ENCODE results near the gene RBMS3. TPM values are rescaled to one million over a fixed set of nuclear protein-coding genes. Genes with fewer than 3 reads are reported as not detected.

Gene RBMS3
- total and polyA plus RNA-seq, 2 of the 8 experiments (the other 6 are each of a cell fraction or from before 2014, with no cell fraction given), result 3.7 to 6.9 TPM

- POLR2A ChIA-PET (ENCODE audit: partially characterized antibody), result no interaction called here
- Histone ChIP-seq H2BK120ac (replicated peaks; ENCODE audit: low read depth, low read length) (no peak overlapping the region), H3K18ac (ENCODE audit: extremely low read depth, low read length) (no peak overlapping the region), H3K27me3 (replicated peaks in 1 of 4; ENCODE audit: control insufficient read depth in 3 of 4, extremely low read depth in 1 of 4, insufficient read depth in 3 of 4, low read length in 3 of 4) (no peaks in the 10 kb centered on the region), H3K79me1 (ENCODE audit: low read depth, low read length) (no peaks in the 10 kb centered on the region), H4K91ac (replicated peaks; ENCODE audit: insufficient read length, low read length) (no peak overlapping the region), H3K4ac (replicated peaks; ENCODE audit: insufficient read length, low read depth, low read length) (no peak overlapping the region), H3K14ac (ENCODE audit: insufficient read length) (no peak overlapping the region), H4K20me1 (replicated peaks in 1 of 2; ENCODE audit: control insufficient read depth in 1 of 2, insufficient read depth in 2 of 2, low read length in 2 of 2) (no peaks in the 10 kb centered on the region), H2BK5ac (ENCODE audit: low read depth, low read length) (no peak overlapping the region), H4K5ac (ENCODE audit: insufficient read length, low read depth, low read length) (no peak overlapping the region), H3K27ac (ENCODE audit: low read depth, low read length) (no peak overlapping the region), H2BK20ac (ENCODE audit: low read length) (no peak overlapping the region), H3K79me2 (ENCODE audit: control insufficient read depth in 1 of 2, insufficient read depth in 2 of 2, low read length in 2 of 2) (no peaks in the 10 kb centered on the region), H3K56ac (replicated peaks; ENCODE audit: insufficient read length, low read depth, low read length) (no peak overlapping the region), H3K36me3 (ENCODE audit: control insufficient read depth in 2 of 4, insufficient read depth in 4 of 4, low read length in 3 of 4) (no peaks in the 10 kb centered on the region), H3K4me2 (ENCODE audit: insufficient read depth in 1 of 2, low read depth in 2 of 2, low read length in 2 of 2) (no peak overlapping the region), H2AFZ (ENCODE audit: low read length) (no peak overlapping the region), H3K9ac (replicated peaks in 1 of 4; ENCODE audit: extremely low read depth in 1 of 4, low read depth in 3 of 4, low read length in 3 of 4) (no peak overlapping the region), H2AK5ac (ENCODE audit: low read depth, low read length) (no peak overlapping the region), H3K23ac (ENCODE audit: insufficient read length) (no peak overlapping the region), H2BK15ac (ENCODE audit: low read length) (no peak overlapping the region), H3K4me1 (replicated peaks in 1 of 4; ENCODE audit: control insufficient read depth in 3 of 4, insufficient read depth in 4 of 4, low read length in 3 of 4) (no peaks in the 10 kb centered on the region), H3K23me2 (ENCODE audit: low read depth, low read length) (no peaks in the 10 kb centered on the region), H2BK12ac (ENCODE audit: low read depth, low read length) (no peak overlapping the region), H3K9me3 (ENCODE audit: insufficient read depth in 2 of 2, low read depth in 1 of 2, low read length in 1 of 2) (no peaks in the 10 kb centered on the region), H3K4me3 (ENCODE audit: extremely low read depth in 1 of 4, insufficient read depth in 2 of 4, low read depth in 3 of 4, low read length in 4 of 4) (no peak overlapping the region), H4K8ac (ENCODE audit: extremely low read depth, insufficient read depth, low read length) (no peak overlapping the region)
- CTCF ChIA-PET (ENCODE audit: partially characterized antibody), result interaction anchor here (0.5 to 1.4 kb wide), 3 partner anchors 11 to 129 kb away, joined by 3 to 8 read pairs (median 3); no protein-coding TSS in a partner anchor
- FAIRE-seq (no peak), DNase-seq (ENCODE audit: low read depth in 1 of 2, low spot score in 2 of 2) (no peak)
- 88% methylated on average over 3 of the region's 3 CpGs; no CpG with 5 or more reads in 1 of the 2 experiments for WGBS, 2 experiments (ENCODE audit: extremely low coverage in 1 of 2, insufficient coverage in 1 of 2, insufficient read length in 1 of 2, insufficient replicate concordance in 2 of 2, low coverage in 1 of 2, low lambda C conversion rate in 2 of 2, missing lambda C conversion rate in 1 of 2)
- TF ChIP-seq KDM5A (IDR thresholded peaks at IDR 0.05; ENCODE audit: low read length) (no peak), POLR2AphosphoS5 (IDR thresholded peaks at IDR 0.05; ENCODE audit: low read depth, low read length) (no peak), NRF1 (IDR thresholded peaks at IDR 0.05; ENCODE audit: low read depth, low read length) (no peak), CBX5 (IDR thresholded peaks at IDR 0.05; ENCODE audit: low read depth, low read length) (no peak), BRCA1 (IDR thresholded peaks at IDR 0.05; ENCODE audit: low read depth, low read length) (no peak), ASH2L (IDR thresholded peaks at IDR 0.05; ENCODE audit: low read length) (no peak), ATF2 (IDR thresholded peaks at IDR 0.05; ENCODE audit: low read length) (no peak), EZH2 (IDR thresholded peaks at IDR 0.05; ENCODE audit: low read depth, low read length, severe bottlenecking) (no peak), SAP30 (IDR thresholded peaks at IDR 0.05; ENCODE audit: insufficient read depth, insufficient replicate concordance, low read length) (no peak)
- TF ChIP-seq, protein P1, sequence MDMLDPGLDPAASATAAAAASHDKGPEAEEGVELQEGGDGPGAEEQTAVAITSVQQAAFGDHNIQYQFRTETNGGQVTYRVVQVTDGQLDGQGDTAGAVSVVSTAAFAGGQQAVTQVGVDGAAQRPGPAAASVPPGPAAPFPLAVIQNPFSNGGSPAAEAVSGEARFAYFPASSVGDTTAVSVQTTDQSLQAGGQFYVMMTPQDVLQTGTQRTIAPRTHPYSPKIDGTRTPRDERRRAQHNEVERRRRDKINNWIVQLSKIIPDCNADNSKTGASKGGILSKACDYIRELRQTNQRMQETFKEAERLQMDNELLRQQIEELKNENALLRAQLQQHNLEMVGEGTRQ (IDR thresholded peaks at IDR 0.05; ENCODE audit: low read length), result no peak
Observed at GRCh38 chr3:29718661-29719065, 437.8 kb downstream of the RBMS3 start.
